Esophagus (tissue), 2 donors: Measurements from ENCODE around the gene HPSE2. TPM values are rescaled to one million over a fixed set of nuclear protein-coding genes. Genes with fewer than 3 reads are reported as not detected.
"Not testable (repeated sequence)": the region's sequence is repeated elsewhere in the genome, so short reads cannot be mapped to it uniquely, and the experiment has no call there.

Source experiments
- H3K27ac ChIP-seq, 2 donors: one replicate each; pipeline ENCODE4 v1.5.1; 2013; ENCODE audit warnings: low read depth in 2 of 2, mild to moderate bottlenecking in 2 of 2, inconsistent platforms in 1 of 2, low read length in 1 of 2, moderate library complexity in 1 of 2
- H3K27me3 ChIP-seq, 2 donors: one replicate each; pipeline ENCODE4 v1.6.1; 2013; ENCODE audit warnings: low read length in 2 of 2, control low read depth in 1 of 2, mild to moderate bottlenecking in 1 of 2; ENCODE audit not compliant: insufficient read depth in 2 of 2, control insufficient read depth in 1 of 2
- H3K36me3 ChIP-seq, 2 donors: one replicate each; pipeline ENCODE4 v1.6.1; 2013; ENCODE audit warnings: low read length in 1 of 2; ENCODE audit not compliant: control insufficient read depth in 2 of 2, insufficient read depth in 2 of 2
- H3K4me1 ChIP-seq, 2 donors: one replicate each; pipeline ENCODE4 v1.6.1; 2013; ENCODE audit warnings: low read length in 1 of 2; ENCODE audit not compliant: control insufficient read depth in 2 of 2, insufficient read depth in 2 of 2
- H3K4me3 ChIP-seq, 2 donors: one replicate each; pipeline ENCODE4 v1.5.1; 2013; ENCODE audit warnings: low read length in 2 of 2, mild to moderate bottlenecking in 2 of 2, low read depth in 1 of 2, moderate library complexity in 1 of 2
- H3K9me3 ChIP-seq, 2 donors: one replicate each; pipeline ENCODE4 v1.6.1; 2013; ENCODE audit warnings: mild to moderate bottlenecking in 2 of 2, low read depth in 1 of 2, low read length in 1 of 2, moderate library complexity in 1 of 2; ENCODE audit not compliant: control insufficient read depth in 2 of 2, insufficient read depth in 1 of 2
- WGBS, 2 donors: extraction: QIAGEN DNeasy Blood & Tissue Kit; methylation state at CpG; one replicate each; pipeline ENCODE4 v1.1.7; 2013; 5-methylcytosine and 5-hydroxymethylcytosine counted together
- polyA plus RNA-seq, 2 donors: library from polyadenylated mRNA; stranded (reverse); fragments of 200-250 nt; gene quantifications; one replicate each; pipeline ENCODE4 v1.2.3, GENCODE V29; 2013
- donor health status: healthy with polysubstance abuse.
- donor health status: Bipolar disorder and iron deficiency.

The HPSE2 gene
- polyA plus RNA-seq, 2 donors, result 2.1 to 3.5 TPM

- H3K4me1 ChIP-seq, result no peaks in the 10 kb centered on the region
- no peaks in the 10 kb centered on the region for H3K9me3 ChIP-seq
- H3K36me3 ChIP-seq, result no peaks in the 10 kb centered on the region
- no peak overlapping the region for H3K27ac ChIP-seq
- H3K4me3 ChIP-seq, result no peak overlapping the region
- no peaks in the 10 kb centered on the region for H3K27me3 ChIP-seq
Measured at GRCh38 chr10:98569853-98570252, 665.8 kb downstream of the HPSE2 start.

GRCh38 chr10:98568551-98568950, 667.1 kb downstream of the HPSE2 start:
- H3K4me1 ChIP-seq, result no peaks in the 10 kb centered on the region
- no peaks in the 10 kb centered on the region for H3K27me3 ChIP-seq
- 68 to 74% methylated on average over 2 of the region's 2 CpGs for WGBS, 2 donors
- H3K9me3 ChIP-seq, result no peaks in the 10 kb centered on the region
- H3K4me3 ChIP-seq, result no peak overlapping the region
- H3K36me3 ChIP-seq, result no peaks in the 10 kb centered on the region
- no peak overlapping the region for H3K27ac ChIP-seq

GRCh38 chr10:98567391-98568133, 668.1 kb downstream of the HPSE2 start:
- WGBS, 2 donors, result 54 to 59% methylated on average over 4 of the region's 4 CpGs
- no peaks in the 10 kb centered on the region for H3K4me1 ChIP-seq

GRCh38 chr10:98563811-98564210, 671.8 kb downstream of the HPSE2 start:
- no peaks in the 10 kb centered on the region for H3K9me3 ChIP-seq
- H3K36me3 ChIP-seq, result no peaks in the 10 kb centered on the region
- H3K27ac ChIP-seq, result no peak overlapping the region
- WGBS, 2 donors, result 40 to 47% methylated on average over 2 of the region's 2 CpGs
- H3K4me1 ChIP-seq, result no peaks in the 10 kb centered on the region
- H3K27me3 ChIP-seq, result no peaks in the 10 kb centered on the region
- H3K4me3 ChIP-seq, result no peak overlapping the region

More at GRCh38 chr10:98567391-98568133, 668.1 kb downstream of the HPSE2 start:
- no peaks in the 10 kb centered on the region for H3K36me3 ChIP-seq
- no peaks in the 10 kb centered on the region for H3K27me3 ChIP-seq
- H3K9me3 ChIP-seq, result no peaks in the 10 kb centered on the region
- no peak overlapping the region for H3K27ac ChIP-seq
- H3K4me3 ChIP-seq, result no peak overlapping the region

- Histone ChIP-seq H3K9me3 (no peaks in the 10 kb centered on the region), H3K27me3 (no peaks in the 10 kb centered on the region), H3K27ac (no peak overlapping the region), H3K36me3 (no peaks in the 10 kb centered on the region), H3K4me1 (no peaks in the 10 kb centered on the region), H3K4me3 (no peak overlapping the region)
- 68 to 82% methylated on average over 2 of the region's 2 CpGs for WGBS, 2 donors
Measured at GRCh38 chr10:98560565-98560964, 675.1 kb downstream of the HPSE2 start.

- H3K4me3 ChIP-seq, result no peak overlapping the region
- H3K27ac ChIP-seq, result no peak overlapping the region
- 64 to 65% methylated on average over 3 of the region's 3 CpGs for WGBS, 2 donors
- no peaks in the 10 kb centered on the region for H3K9me3 ChIP-seq
- no peaks in the 10 kb centered on the region for H3K4me1 ChIP-seq
- H3K36me3 ChIP-seq, result no peaks in the 10 kb centered on the region
- peaks cover 0 to 3% of the 10 kb centered on the region in 2 donors for H3K27me3 ChIP-seq
Measured at GRCh38 chr10:98556061-98556460, 679.6 kb downstream of the HPSE2 start.

- H3K36me3 ChIP-seq, result no peaks in the 10 kb centered on the region
- H3K27ac ChIP-seq, result no peak overlapping the region
- 25% methylated on average over 7 of the region's 7 CpGs for WGBS, 2 donors
- H3K4me1 ChIP-seq, result no peaks in the 10 kb centered on the region
- peaks cover 0 to 3% of the 10 kb centered on the region in 2 donors for H3K27me3 ChIP-seq
- no peak overlapping the region for H3K4me3 ChIP-seq
- H3K9me3 ChIP-seq, result no peaks in the 10 kb centered on the region
Measured at GRCh38 chr10:98555021-98555619, 680.5 kb downstream of the HPSE2 start.

- not testable (repeated sequence) for H3K4me1 ChIP-seq, H3K9me3 ChIP-seq, H3K27ac ChIP-seq, H3K27me3 ChIP-seq, H3K4me3 ChIP-seq, H3K36me3 ChIP-seq
- 41 to 58% methylated on average over 6 to 7 of the region's 7 CpGs for WGBS, 2 donors
Measured at GRCh38 chr10:98541561-98541960, 694.1 kb downstream of the HPSE2 start.

- H3K36me3 ChIP-seq, result no peaks in the 10 kb centered on the region
- no peaks in the 10 kb centered on the region for H3K27me3 ChIP-seq
- no peaks in the 10 kb centered on the region for H3K9me3 ChIP-seq
- no peak overlapping the region for H3K4me3 ChIP-seq
- WGBS, 2 donors, result 62 to 77% methylated on average over 1 of the region's 1 CpG
- H3K4me1 ChIP-seq, result no peaks in the 10 kb centered on the region
- no peak overlapping the region for H3K27ac ChIP-seq
Measured at GRCh38 chr10:98539578-98539977, 696.1 kb downstream of the HPSE2 start.

GRCh38 chr10:98538472-98538871, 697.2 kb downstream of the HPSE2 start:
- H3K36me3 ChIP-seq, result no peaks in the 10 kb centered on the region
- H3K4me3 ChIP-seq, result no peak overlapping the region
- H3K27me3 ChIP-seq, result no peaks in the 10 kb centered on the region
- no peaks in the 10 kb centered on the region for H3K4me1 ChIP-seq
- no peaks in the 10 kb centered on the region for H3K9me3 ChIP-seq
- H3K27ac ChIP-seq, result no peak overlapping the region
